T-helper 9 cell (primary cell): ENCODE measurements around the gene C3orf33.
A peak's percentile ranks its signal among the peaks of the same experiment; 100 is the strongest.
"Not testable (repeated sequence)": the region's sequence is repeated elsewhere in the genome, so short reads cannot be mapped to it uniquely, and the experiment has no call there.

Source experiments
- DNase-seq: peaks from one replicate; pipeline ENCODE4 v3.0.0-alpha.2; 2020
- total RNA-seq, 2 donors: gene quantifications; one replicate each; lab custom pipeline; 2026; lab: John Stamatoyannopoulos, UW

Gene C3orf33
- total RNA-seq, result 0.84 to 1.2 reads per million in 2 donors

GRCh38 chr3:155805802-155806618, at the start of gene C3orf33:
Gene C3orf33 (minus strand): TSS chr3:155806278. CDS start chr3:155806252, 26 bp downstream.
- DNase-seq, result peak; percentile 66

GRCh38 chr3:155854141-155854940, 48.3 kb upstream of the C3orf33 start, which contains the start of gene SLC33A1:
Gene SLC33A1 (minus strand): TSS chr3:155854427. CDS start chr3:155853997, 430 bp downstream.
- DNase-seq, result peak; percentile 97

- peak; percentile 21 for DNase-seq
Measured at GRCh38 chr3:155853214-155854140, 47.4 kb upstream of the C3orf33 start.

GRCh38 chr3:155852341-155852740, 46.3 kb upstream of the C3orf33 start:
- DNase-seq, result no peak

- not testable (repeated sequence) for DNase-seq
Measured at GRCh38 chr3:155849404-155849803, 43.3 kb upstream of the C3orf33 start.

- DNase-seq, result no peak
Measured at GRCh38 chr3:155847993-155848392, 41.9 kb upstream of the C3orf33 start.

- no peak for DNase-seq
Measured at GRCh38 chr3:155846119-155846518, 40.0 kb upstream of the C3orf33 start.

GRCh38 chr3:155843569-155843968, 37.5 kb upstream of the C3orf33 start:
- DNase-seq, result no peak

- no peak for DNase-seq
Measured at GRCh38 chr3:155835341-155836071, 29.4 kb upstream of the C3orf33 start.

GRCh38 chr3:155828490-155829098, 22.5 kb upstream of the C3orf33 start:
- DNase-seq, result not testable (repeated sequence)

- DNase-seq, result no peak
Measured at GRCh38 chr3:155815030-155815545, 9.0 kb upstream of the C3orf33 start.

- not testable (repeated sequence) for DNase-seq
Measured at GRCh38 chr3:155813224-155813623, 7.1 kb upstream of the C3orf33 start.

- DNase-seq, result no peak
Measured at GRCh38 chr3:155809181-155809580, 3.1 kb upstream of the C3orf33 start.

- DNase-seq, result no peak
Measured at GRCh38 chr3:155807823-155808222, 1.7 kb upstream of the C3orf33 start.

GRCh38 chr3:155805204-155805801, 775 bp downstream of the C3orf33 start:
- no peak for DNase-seq

- DNase-seq, result no peak
Measured at GRCh38 chr3:155804323-155804722, 1.8 kb downstream of the C3orf33 start.

- no peak for DNase-seq
Measured at GRCh38 chr3:155792532-155792931, 13.5 kb downstream of the C3orf33 start.

- DNase-seq, result no peak
Measured at GRCh38 chr3:155791190-155791589, 14.9 kb downstream of the C3orf33 start.

GRCh38 chr3:155790272-155790925, 15.7 kb downstream of the C3orf33 start:
- no peak for DNase-seq
